ENCODE data around the gene TUBA1C.
A peak's percentile ranks its signal among the peaks of the same experiment; 100 is the strongest.

TUBA1C gene

DNA sequence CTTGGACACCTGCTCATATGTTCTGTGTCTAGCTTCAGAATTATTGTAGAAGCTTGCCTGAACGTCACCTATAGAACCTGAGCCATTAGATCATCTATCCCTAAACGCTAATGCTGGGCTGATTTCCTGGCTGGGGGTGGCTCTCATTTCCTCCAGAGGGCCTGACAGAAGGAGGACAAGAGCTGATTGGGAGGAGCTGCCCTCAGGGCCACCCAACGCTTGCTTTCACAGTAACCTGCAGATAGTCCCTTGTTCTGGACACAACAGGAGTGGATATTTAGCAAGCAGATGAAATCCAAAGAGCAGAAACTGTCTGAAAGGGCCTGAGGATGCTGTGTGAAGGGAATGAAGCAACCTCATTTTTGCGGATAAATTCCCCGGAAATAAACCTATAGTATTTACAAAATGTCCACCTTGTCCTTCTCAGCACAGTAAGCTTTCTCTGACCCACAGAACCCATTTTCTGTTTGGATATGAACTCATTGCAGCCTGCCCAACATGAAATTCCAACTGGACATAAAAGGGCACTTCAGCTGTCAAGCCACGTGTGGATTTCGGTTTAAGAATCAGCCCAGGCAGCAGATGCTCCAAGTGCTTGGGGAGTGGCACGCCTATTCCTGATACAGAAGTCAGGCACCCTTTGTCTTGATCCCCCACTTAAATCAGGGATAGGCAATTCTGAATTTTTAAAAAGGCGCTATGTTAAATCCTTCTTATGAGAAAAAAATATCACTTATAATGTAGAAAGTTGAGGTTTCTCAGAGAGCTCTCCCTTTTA, 32.8 kb upstream of the TUBA1C start:
- TF ChIP-seq, protein P1, sequence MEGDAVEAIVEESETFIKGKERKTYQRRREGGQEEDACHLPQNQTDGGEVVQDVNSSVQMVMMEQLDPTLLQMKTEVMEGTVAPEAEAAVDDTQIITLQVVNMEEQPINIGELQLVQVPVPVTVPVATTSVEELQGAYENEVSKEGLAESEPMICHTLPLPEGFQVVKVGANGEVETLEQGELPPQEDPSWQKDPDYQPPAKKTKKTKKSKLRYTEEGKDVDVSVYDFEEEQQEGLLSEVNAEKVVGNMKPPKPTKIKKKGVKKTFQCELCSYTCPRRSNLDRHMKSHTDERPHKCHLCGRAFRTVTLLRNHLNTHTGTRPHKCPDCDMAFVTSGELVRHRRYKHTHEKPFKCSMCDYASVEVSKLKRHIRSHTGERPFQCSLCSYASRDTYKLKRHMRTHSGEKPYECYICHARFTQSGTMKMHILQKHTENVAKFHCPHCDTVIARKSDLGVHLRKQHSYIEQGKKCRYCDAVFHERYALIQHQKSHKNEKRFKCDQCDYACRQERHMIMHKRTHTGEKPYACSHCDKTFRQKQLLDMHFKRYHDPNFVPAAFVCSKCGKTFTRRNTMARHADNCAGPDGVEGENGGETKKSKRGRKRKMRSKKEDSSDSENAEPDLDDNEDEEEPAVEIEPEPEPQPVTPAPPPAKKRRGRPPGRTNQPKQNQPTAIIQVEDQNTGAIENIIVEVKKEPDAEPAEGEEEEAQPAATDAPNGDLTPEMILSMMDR (IDR thresholded peaks at IDR 0.05): no peak
- peak in 1 of 2 donors; percentile 6 for DNase-seq
- peak overlapping the region; percentile 78 to 90 for H3K27ac ChIP-seq
- no peaks in the 10 kb centered on the region for H3K9me3 ChIP-seq
- H3K4me3 ChIP-seq: no peak overlapping the region
- no peaks in the 10 kb centered on the region for H3K36me3 ChIP-seq
- intact Hi-C loops (cut with DNase I; ENCODE audit: low total_unique reads): loop anchor here (5.0 kb wide), 1 partner anchor 100 kb away; the partner anchor contains the start of gene TUBA1B
- H3K4me1 ChIP-seq: peaks cover 0 to 27% (median 23%) of the 10 kb centered on the region in 4 donors
- no peaks in the 10 kb centered on the region for H3K27me3 ChIP-seq

DNA sequence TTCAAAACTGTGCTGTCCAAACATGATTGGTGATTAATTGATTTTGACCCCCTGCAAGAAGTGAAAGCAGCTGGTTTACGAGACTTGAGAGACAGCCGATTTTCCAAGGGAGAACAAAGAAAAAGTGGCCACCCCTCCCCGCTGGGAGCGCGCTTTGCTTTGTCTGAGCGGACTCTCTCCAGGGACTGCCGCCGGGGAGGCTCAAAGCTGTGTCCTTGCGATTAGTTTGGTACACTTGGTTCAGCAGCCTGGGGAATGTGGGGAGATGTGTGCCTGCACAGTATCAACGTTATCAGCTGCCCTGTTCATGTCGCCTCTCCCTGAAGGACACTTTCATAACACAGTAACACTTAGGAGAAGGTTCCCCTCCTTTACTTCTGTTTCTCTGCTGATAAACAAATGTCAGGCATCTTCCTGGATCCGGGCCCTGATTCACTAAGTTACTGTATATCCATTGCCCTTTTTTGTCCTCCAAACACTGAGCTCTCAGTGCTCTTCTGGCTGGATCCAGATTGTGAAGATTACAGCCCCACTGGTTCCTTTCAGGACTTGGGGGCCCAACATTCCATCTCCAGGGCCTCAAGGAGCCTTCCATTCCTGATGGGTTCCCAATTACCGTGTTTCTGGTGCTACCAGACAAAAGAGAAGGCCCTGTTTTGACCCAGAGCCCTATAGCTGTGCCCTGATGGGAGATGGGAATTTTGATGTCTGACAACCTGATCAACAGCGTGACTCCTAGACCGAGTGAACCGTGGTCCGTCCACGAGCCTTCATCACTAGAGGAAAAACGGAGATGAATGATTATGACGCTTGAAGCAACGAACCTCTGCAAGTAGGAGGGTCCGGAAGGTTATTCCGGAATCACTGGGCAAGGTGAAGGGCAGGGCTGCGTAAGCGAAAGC, 31.7 kb upstream of the TUBA1C start:
- DNase-seq: peak; percentile 40 to 76
- H3K27me3 ChIP-seq: no peaks in the 10 kb centered on the region
- peaks cover 0 to 27% (median 23%) of the 10 kb centered on the region in 4 donors for H3K4me1 ChIP-seq
- TF ChIP-seq, protein P1 (IDR thresholded peaks at IDR 0.05): peak in 1 of 2 experiments; percentile 19
- no peaks in the 10 kb centered on the region for H3K9me3 ChIP-seq
- intact Hi-C loops (cut with DNase I; ENCODE audit: low total_unique reads): loop anchor here (5.0 kb wide), 1 partner anchor 101 kb away; the partner anchor contains the start of gene TUBA1B
- H3K4me3 ChIP-seq: peak overlapping the region; percentile 27 to 55
- H3K36me3 ChIP-seq: no peaks in the 10 kb centered on the region
- H3K27ac ChIP-seq: peak overlapping the region; percentile 78 to 90

DNA sequence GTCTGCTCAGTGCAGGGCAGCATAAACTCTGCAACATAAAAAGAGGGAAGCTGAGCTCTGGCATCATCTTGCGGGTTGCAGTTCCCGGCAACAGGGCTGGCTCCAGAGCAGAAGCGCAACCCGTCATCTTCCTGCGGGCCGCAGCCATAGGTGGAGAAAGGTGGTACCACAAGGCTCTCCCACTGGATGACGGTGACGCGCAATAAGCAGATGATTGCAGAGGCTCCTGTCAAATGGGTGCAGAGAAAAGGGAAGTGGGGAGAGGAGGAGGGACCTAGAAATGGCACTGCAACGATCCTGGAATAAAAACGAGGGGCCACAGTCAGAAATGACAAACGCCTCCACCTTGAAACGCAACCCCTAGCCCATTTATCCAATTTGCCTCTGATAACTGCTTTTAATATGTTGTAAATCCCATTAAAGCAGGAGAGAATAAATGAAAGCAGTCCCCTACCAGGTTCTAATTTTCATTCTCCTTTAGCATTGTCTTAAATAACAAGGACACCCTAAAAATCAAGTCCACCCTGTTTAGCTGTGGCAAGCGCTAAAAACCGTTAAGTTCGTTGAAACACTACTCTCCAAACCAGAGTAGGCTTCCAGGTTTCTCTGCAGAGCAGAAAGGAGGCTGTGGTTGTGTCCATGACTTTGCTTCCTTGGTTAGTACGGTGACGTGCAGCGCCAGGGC, 30.9 kb upstream of the TUBA1C start:
- peak; percentile 42 to 78 for DNase-seq
- peaks cover 0 to 27% (median 23%) of the 10 kb centered on the region in 4 donors for H3K4me1 ChIP-seq
- intact Hi-C loops (cut with DNase I; ENCODE audit: low total_unique reads): loop anchor here (2.0 to 5.0 kb wide), 3 partner anchors 45 to 145 kb away; partner anchors contain the start of genes TUBA1A and TUBA1B
- no peaks in the 10 kb centered on the region for H3K9me3 ChIP-seq
- peak overlapping the region; percentile 55 for H3K4me3 ChIP-seq
- H3K36me3 ChIP-seq: no peaks in the 10 kb centered on the region
- H3K27ac ChIP-seq: peak overlapping the region; percentile 78 to 90
- no peaks in the 10 kb centered on the region for H3K27me3 ChIP-seq
- TF ChIP-seq, protein P1 (IDR thresholded peaks at IDR 0.05): no peak

DNA sequence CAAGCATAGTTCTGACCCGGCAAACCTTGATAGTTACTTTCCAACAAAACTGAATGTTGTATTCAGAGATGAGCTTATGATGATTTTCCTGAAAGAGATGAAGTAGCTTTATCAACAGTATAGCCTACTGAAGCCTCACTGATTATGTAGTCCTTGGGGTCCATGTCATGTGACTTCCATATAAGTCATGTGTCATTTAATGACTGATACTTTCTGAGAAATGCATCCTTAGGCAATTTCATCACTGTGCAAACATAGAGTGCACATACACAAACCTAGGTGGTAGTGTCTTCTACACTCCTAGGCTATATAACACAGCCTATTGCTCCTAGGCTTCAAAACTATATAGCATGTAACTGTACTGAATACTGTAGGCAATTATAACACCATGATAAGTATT, 28.5 kb upstream of the TUBA1C start:
- intact Hi-C loops (cut with DNase I; ENCODE audit: low total_unique reads): no loop called here
- no peak for DNase-seq
- TF ChIP-seq, protein P1 (IDR thresholded peaks at IDR 0.05): no peak

DNA sequence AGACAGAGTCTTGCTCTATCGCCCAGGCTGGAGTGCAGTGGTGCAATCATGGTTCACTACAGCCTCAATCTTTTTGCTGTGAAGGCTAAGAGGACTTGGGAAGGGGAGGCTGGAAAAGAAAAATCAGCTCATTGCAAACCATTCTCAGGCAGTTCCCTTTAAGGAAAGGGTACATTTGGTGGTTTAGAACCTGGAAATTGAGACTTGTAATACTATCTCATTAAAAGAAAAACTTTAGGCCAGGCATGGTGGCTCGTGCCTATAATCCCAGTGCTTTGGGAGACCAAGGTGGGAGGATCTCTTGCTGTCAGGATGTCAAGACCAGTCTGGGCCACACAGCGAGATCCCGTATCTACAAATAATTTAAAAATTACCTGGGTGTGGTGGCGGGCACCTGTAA, 21.3 kb upstream of the TUBA1C start:
- no peaks in the 10 kb centered on the region for H3K36me3 ChIP-seq
- no peaks in the 10 kb centered on the region for H3K9me3 ChIP-seq
- intact Hi-C loops (cut with DNase I; ENCODE audit: low total_unique reads): no loop called here
- no peak overlapping the region for H3K4me3 ChIP-seq
- peak in 1 of 2 donors; percentile 15 for DNase-seq
- peak overlapping the region; percentile 44 to 54 for H3K27ac ChIP-seq
- no peaks in the 10 kb centered on the region for H3K27me3 ChIP-seq
- H3K4me1 ChIP-seq: peaks cover 0 to 21% (median 2%) of the 10 kb centered on the region in 4 donors
- TF ChIP-seq, protein P1 (IDR thresholded peaks at IDR 0.05): no peak

More for the DNA sequence above, 28.5 kb upstream of the TUBA1C start:
- Histone ChIP-seq H3K9me3 (no peaks in the 10 kb centered on the region), H3K36me3 (no peaks in the 10 kb centered on the region), H3K4me1 (peaks cover 0 to 27% (median 23%) of the 10 kb centered on the region in 4 donors), H3K27ac (no peak overlapping the region), H3K27me3 (no peaks in the 10 kb centered on the region), H3K4me3 (no peak overlapping the region)

All from tibial artery (tissue), 4 donors.